ENCODE data around the gene C14orf180.
"Not testable (repeated sequence)": the region's sequence is repeated elsewhere in the genome, so short reads cannot be mapped to it uniquely, and the experiment has no call there.

Gene C14orf180

DNA sequence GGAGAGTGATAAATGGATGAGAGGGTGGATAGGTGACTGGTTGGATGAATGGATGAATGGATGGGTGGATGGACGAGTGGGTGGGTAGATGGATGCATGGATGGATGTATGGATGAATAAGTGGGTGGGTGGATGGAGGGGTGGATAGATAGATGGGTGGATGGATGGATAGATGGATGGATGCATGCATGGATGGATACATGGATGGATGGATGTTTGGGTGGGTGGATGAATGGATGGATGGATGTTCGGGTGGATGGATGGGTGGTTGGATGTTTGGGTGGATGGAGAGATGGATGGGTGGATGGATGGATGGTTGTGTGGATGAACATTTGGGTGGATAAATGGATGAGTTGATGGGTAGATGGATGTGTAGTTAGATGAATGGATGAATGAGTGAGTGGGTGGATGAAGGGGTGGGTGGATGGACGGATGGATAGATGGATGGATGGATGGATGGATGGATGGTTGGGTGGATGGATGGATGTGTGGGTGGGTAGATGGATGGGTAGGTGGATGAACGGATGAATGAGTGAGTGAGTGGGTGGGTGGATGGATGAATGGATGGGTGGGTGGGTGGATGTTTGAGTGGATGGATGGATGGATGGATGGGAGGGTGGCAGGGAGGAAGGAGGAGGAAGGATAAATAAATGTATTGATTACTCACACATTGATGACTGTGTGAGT lies 34.7 kb downstream of the C14orf180 start:
- no peak for DNase-seq (ENCODE audit: low read depth)

DNA sequence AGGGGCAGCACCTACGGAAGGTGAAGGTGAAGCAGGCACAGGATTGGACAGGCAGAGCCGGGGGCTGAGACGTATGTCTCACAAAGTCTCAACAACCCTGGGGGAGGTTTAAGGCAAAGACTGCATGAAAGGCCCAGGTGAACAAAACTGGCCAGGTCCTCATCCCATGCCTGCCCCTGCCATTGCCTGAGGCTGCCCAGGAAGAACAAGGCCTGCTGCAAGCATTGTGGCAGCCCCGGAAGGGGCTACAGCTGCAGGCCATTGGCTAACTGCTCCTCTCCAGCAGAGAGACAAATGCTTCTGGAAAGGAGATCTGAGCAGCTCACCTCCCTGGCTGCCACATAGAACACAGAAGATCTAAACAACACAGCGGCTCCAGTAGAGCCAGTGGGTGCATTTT lies 45.4 kb downstream of the C14orf180 start:
- DNase-seq (ENCODE audit: low read depth) = no peak

DNA sequence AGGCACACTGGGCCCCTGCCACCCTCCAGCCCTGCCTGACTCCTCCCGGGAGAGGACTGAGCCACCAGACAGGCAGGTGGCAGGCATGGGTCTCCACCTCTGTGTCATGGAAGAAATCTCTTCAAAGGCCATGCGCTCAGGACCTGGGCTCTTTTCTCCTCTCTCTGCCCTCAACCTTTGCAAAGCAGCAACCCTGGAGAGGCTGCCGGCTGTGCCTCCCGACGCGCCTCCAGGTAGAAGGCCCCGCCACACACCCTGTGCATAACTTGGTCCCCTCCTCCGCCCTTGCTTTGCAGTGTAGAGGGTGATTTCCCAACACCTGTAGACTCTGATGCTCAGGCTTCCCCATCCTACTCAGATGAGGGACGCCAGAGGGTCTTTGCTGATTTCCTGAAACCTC lies 53.2 kb downstream of the C14orf180 start:
- DNase-seq (ENCODE audit: low read depth) = no peak

DNA sequence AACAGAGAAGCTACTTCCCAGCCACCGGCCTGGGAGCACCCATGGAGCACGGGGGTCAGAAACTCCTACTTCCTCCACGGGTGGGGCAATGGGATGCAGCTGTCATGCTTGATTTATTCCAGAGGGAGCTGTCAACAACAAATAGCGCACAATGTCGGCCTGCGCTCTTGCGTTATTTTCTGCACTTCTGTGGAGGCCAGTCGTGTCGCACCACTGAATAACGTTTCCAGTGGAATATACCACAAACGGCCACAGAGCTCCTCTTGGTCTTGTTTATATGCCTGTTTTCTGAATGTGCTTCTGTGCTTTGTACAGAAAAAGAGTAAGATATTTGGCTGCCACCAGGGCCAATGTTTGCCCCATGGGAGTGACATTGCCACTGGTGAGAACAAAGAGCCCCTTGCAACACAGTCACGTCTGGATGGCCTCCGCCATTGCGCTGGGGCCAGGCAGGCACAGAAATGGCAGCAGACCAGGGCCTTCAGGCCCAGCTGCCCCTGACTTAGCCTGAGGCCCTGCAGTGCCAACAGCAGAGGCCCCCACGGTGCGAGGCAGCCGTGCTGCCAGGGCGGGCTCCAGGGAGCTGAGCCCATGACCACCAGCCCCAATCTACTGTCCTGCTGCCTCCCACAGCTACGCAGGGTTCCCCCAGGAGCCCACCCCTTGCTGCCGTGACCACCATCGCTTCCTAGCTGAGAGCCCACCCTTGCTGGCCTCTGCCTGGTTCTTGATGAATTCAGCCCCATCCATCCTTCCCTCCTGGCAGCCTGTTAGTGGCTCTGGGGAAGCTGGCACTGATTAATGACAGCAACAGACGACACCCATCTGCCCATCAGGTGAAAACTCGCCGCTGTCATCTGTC lies 53.9 kb downstream of the C14orf180 start:
- DNase-seq (ENCODE audit: low read depth) = no peak

DNA sequence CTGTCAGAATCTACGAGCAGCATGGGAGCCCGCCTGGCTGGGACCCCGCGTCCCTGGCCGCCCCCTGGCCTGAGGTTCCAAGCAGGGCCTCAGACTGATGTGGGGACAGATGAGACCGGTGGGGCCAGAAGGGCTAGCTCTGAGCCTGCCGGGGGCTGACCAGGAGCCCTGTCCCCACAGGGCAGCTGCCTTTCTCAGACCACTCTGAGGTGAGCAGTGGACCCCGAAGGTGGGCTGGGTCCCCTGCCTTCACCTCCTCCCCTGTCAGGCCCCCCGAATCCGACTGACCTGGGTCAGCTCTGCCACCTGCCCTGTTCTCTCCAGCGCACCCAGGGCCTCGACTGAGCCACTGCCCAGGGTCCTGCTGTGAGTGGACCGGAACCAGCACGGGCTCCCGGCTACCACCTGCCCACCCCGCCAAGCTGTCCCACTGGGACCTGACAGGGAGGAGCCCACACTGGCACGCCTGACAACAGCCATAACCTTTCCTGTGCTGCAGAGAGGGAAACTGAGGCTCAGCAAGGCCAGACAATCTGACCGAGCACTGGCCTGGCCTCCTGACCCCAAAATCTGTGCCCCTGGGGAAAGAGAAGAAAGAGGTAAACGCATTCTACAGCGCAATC lies 54.7 kb downstream of the C14orf180 start:
- no peak for DNase-seq (ENCODE audit: low read depth)

DNA sequence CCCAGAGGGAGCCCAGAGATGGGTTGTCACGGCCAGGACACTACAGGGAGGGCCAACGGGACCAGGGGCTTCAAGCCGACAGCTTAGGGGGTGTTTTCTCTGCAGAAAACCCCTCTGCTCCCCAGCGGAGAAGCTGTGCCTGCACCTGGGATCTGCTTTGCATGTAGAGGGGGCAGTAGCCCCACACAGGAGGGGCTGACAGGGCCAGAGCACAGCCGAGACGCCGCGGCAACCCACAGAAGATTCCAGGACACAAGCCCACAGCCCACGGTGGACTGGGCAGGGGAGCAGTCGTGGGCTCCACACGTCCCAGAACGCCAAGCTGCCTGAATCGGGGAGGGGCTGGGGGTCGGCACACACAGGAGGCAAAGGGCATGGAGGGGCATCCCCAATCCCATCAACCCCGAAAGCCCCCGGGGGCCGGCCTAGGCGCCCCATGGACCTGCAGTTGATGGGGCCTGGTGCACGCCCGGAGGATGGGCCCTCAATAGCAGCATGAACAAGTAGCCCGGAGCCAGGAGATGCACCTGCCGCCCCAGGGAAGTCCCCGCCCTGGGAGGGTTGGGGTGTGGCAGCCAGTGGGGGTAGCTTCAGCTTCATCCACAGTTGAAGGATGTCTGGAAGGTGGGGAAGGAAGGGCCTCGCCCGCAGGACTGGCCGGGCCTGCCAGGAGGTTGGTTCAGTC lies 55.5 kb downstream of the C14orf180 start:
- no peak for DNase-seq (ENCODE audit: low read depth)

DNA sequence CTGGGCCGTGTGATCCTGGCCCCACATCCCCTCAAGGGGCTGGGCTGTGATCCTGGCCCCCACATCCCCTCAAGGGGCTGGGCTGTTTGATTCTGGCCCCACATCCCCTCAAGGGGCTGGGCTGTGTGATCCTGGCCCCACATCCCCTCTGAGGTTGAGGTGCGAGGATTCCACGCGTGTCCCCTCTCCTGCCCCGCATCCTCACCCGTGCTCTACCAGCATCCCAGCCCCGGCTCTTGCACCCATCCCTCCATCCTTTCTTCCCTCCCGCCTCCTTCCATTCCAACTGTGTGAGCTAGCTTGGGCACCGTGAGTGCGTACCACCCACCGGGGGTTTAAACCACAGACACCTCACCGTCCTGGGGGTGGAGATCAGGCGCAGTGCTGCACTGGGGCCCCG lies 56.2 kb downstream of the C14orf180 start:
- DNase-seq (ENCODE audit: low read depth) = no peak

DNA sequence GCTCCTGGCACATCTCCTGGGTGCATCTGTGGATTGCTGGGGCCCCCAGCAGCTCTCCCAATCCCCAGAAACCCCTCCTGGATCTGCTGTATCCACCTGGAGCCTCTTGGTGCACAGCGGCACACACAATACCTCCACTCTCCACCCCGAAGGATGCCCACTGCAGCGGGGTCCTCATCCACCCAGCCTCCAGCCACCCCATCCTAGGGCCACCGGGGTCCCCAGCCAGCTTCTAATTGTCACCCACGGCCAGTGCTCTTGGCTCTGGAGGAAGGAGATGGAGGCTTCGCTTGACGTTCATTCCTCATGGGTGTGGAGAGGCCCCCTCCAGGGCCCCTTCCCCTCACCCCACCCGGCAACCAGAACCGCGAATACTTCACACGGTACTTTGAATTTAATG lies 56.6 kb downstream of the C14orf180 start:
- no peak for DNase-seq (ENCODE audit: low read depth)

DNA sequence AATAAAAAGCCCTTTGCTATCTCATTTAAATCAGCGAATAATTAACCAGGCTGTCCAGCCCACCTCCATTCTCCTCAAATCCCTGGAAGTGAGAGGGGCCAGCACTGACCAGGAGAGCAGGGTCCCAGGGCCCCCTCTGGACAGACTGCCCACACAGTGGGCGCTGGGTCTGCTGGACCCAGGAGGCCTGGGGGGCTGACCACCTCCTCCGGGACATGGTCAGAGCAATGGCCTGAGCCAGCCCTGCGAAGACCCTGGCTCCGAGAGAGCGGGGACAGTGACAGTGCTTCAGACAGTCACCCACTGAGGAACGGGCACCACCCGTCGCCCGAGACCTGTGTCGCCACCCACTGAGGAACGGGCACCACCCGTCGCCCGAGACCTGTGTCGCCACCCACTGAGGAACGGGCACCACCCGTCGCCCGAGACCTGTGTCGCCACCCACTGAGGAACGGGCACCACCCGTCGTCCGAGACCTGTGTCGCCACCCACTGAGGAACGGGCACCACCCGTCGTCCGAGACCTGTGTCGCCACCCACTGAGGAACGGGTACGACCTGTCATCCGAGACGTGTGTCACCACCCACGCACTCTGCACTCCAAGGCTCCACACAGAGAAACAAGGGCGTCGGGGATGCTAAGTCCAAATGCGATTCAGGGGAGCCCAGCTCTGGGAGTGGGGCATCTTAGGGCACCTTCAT lies 57.4 kb downstream of the C14orf180 start:
- not testable (repeated sequence) for DNase-seq (ENCODE audit: low read depth)

DNA sequence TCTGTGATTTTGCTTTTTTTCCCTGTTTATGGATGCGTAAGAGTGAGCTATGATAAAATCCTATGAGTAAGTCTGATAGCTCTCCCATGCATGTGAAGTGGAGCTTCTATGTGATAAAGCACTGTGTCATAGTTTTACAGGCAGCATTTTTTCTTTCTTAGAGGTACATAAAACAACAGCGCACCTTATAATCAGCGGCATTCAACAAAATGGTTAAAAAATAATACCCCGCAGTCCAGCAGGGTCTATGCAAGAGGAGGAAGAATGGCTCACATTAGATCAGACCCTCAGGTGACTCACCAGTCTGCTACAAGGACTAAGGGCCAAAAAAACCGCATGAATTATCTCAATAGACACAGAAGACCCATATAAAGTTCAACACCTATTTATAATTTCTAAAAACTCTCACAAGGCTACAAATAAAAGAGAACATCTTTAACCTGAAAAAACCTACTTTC lies 58.0 kb downstream of the C14orf180 start:
- DNase-seq (ENCODE audit: low read depth) = no peak

DNA sequence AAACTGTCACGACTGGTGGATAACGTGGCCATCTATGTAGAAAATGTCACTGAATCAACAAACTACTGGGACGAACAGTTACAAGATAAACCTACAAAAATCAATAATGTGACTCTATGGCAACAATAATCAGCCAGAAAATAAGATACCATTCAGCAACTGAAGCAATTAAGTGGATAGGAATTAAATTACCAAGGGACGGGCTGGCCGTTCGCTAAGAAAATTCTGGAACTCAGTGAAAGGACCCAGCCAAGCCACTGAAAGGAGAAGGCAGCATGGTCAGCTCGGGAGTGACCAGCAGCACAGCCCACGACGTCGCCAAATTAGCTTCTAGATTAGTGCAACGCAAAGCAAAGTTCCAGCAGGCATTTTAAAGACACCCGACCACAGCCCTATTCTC lies 58.6 kb downstream of the C14orf180 start:
- DNase-seq (ENCODE audit: low read depth) = no peak

DNA sequence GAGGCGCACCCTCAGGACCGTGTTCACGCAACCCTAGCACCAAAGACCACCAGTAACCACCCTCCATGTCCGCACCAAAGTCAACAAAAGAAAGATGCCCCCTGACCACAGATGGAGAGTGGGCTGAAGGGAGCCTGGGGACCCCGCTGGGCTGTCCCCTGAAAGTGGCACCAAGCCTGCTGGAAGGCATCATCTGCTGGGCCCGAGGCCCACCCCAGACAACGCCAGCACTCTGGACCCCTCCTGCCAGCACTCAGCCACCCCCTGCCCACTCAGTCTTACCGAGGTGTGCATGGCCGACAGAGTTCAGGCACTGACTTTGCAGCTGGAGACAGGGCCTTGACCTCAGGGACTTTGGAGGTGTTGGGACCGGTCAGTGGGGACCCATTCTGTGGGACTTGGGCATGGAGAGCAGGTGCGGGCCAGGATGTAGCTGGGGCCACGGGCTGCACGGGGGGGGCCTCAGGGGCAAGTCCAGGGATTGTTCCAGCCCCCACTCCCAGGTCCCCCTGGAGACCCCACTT lies 59.4 kb downstream of the C14orf180 start:
- no peak for DNase-seq (ENCODE audit: low read depth)

DNA sequence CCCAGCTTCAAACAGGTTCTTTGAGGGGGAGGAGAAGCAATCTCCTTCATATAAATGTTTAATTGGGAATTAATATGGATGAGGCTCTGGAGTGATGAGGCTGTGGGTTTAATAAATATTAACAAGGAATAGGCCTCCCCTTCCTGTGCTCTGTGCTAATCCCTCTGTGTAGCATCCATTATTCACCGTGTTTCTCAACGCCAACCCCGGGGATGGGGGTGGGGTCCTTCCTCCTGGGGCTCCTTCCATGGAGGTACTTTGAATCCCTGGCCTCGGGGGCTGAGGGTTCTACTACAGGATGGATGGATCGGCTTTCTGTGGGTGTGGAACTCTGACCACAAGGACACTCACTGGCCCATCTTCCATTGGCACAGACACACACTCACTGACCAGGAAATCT lies 59.9 kb downstream of the C14orf180 start:
- no peak for DNase-seq (ENCODE audit: low read depth)

All from GM04503 (cell line).